NT2/D1 (cell line): ENCODE results near the gene PPFIA2.

ENCODE experiments used
- YY1 ChIP-seq: IDR thresholded peaks from 2 replicates; pipeline ENCODE4 v1.6.1; 2011; ENCODE audit not compliant: insufficient read length, insufficient read depth
- ZNF274 ChIP-seq: IDR thresholded peaks from 2 replicates; pipeline ENCODE4 v1.6.1; 2011; ENCODE audit warnings: mild to moderate bottlenecking, low read depth, low read length

DNA sequence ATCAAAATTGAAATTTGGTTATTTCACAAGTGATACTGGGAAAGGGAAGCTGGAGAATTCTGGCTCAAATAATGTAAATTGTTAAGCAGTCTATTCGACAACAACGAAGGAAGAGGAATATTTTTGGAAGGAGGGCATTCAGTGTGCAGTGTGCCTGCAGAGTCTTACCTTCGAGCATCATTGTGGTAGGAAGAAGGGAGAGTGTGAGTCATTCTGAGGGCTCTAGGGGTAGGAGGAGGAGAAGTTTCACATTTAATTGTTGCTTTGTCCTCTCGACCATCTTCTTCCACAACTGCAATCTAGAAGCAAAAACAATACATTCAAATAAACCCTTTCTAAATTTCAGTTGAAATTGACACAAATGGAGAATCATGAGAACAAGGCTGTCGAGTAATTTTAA is 418.2 kb downstream of the PPFIA2 start:
- TF ChIP-seq ZNF274 (no peak), YY1 (no peak)
